ENCODE results near the gene FOXD3. TPM values are rescaled to one million over a fixed set of nuclear protein-coding genes. Genes with fewer than 3 reads are reported as not detected.
A peak's percentile ranks its signal among the peaks of the same experiment; 100 is the strongest.

FOXD3 gene
- total RNA-seq, 4 donors from 2014 or later, result 0.26 to 2.8 (median 1.5) TPM; not detected in 1

- TF ChIP-seq EP300 (IDR thresholded peaks at IDR 0.05), result no peak
- no peak for TF ChIP-seq POLR2AphosphoS5 (IDR thresholded peaks at IDR 0.05)
- TF ChIP-seq CTCF (IDR thresholded peaks at IDR 0.05), result no peak
- TF ChIP-seq POLR2A (IDR thresholded peaks at IDR 0.05), result no peak
- Histone ChIP-seq H3K27me3 (peaks cover 100% of the 10 kb centered on the region), H3K36me3 (no peaks in the 10 kb centered on the region), H3K4me3 (no peak overlapping the region), H3K27ac (no peak overlapping the region), H3K4me1 (peaks cover 54% of the 10 kb centered on the region), H3K9me3 (no peaks in the 10 kb centered on the region)
- WGBS, result 27% methylated on average over 28 of the region's 28 CpGs
- DNase-seq (ENCODE audit: low spot score in 2 of 2), result no peak
Measured at GRCh38 chr1:63318201-63318979, 4.0 kb upstream of the FOXD3 start.

- H3K4me1 ChIP-seq, result peaks cover 63% of the 10 kb centered on the region
- H3K9me3 ChIP-seq, result no peaks in the 10 kb centered on the region
- H3K36me3 ChIP-seq, result no peaks in the 10 kb centered on the region
- 13% methylated on average over 48 of the region's 60 CpGs for WGBS
- peaks cover 100% of the 10 kb centered on the region for H3K27me3 ChIP-seq
- H3K27ac ChIP-seq, result no peak overlapping the region
- H3K4me3 ChIP-seq, result no peak overlapping the region
- no peak for DNase-seq (ENCODE audit: low spot score in 2 of 2)
- TF ChIP-seq POLR2AphosphoS5 (IDR thresholded peaks at IDR 0.05) (no peak), CTCF (IDR thresholded peaks at IDR 0.05) (no peak), POLR2A (IDR thresholded peaks at IDR 0.05) (no peak), EP300 (IDR thresholded peaks at IDR 0.05) (no peak)
Measured at GRCh38 chr1:63319046-63320021, 3.0 kb upstream of the FOXD3 start.

- no peak for TF ChIP-seq POLR2AphosphoS5 (IDR thresholded peaks at IDR 0.05)
- H3K36me3 ChIP-seq, result no peaks in the 10 kb centered on the region
- no peaks in the 10 kb centered on the region for H3K9me3 ChIP-seq
- no peak overlapping the region for H3K4me3 ChIP-seq
- peaks cover 100% of the 10 kb centered on the region for H3K27me3 ChIP-seq
- peaks cover 64% of the 10 kb centered on the region for H3K4me1 ChIP-seq
- DNase-seq (ENCODE audit: low spot score in 2 of 2), result no peak
- no peak overlapping the region for H3K27ac ChIP-seq
- 14% methylated on average over 42 of the region's 47 CpGs for WGBS
Measured at GRCh38 chr1:63320022-63320721, 2.2 kb upstream of the FOXD3 start.

- Histone ChIP-seq H3K27ac (no peak overlapping the region), H3K4me3 (no peak overlapping the region), H3K27me3 (peaks cover 100% of the 10 kb centered on the region), H3K4me1 (peaks cover 64% of the 10 kb centered on the region), H3K36me3 (no peaks in the 10 kb centered on the region), H3K9me3 (no peaks in the 10 kb centered on the region)
- 16% methylated on average over 38 of the region's 39 CpGs for WGBS
- DNase-seq (ENCODE audit: low spot score in 2 of 2), result no peak
- TF ChIP-seq POLR2AphosphoS5 (IDR thresholded peaks at IDR 0.05), result no peak
- no peak for TF ChIP-seq EP300 (IDR thresholded peaks at IDR 0.05)
- TF ChIP-seq CTCF (IDR thresholded peaks at IDR 0.05), result no peak
- TF ChIP-seq POLR2A (IDR thresholded peaks at IDR 0.05), result no peak
Measured at GRCh38 chr1:63321066-63321784, 1.1 kb upstream of the FOXD3 start.

- no peaks in the 10 kb centered on the region for H3K36me3 ChIP-seq
- H3K27ac ChIP-seq, result no peak overlapping the region
- H3K27me3 ChIP-seq, result peaks cover 100% of the 10 kb centered on the region
- no peaks in the 10 kb centered on the region for H3K9me3 ChIP-seq
- 10% methylated on average over 12 of the region's 12 CpGs for WGBS
- no peak for TF ChIP-seq POLR2A (IDR thresholded peaks at IDR 0.05)
- TF ChIP-seq EP300 (IDR thresholded peaks at IDR 0.05), result no peak
- TF ChIP-seq CTCF (IDR thresholded peaks at IDR 0.05), result no peak
- no peak for TF ChIP-seq POLR2AphosphoS5 (IDR thresholded peaks at IDR 0.05)
- H3K4me3 ChIP-seq, result peak overlapping the region; percentile 65
- DNase-seq (ENCODE audit: low spot score in 2 of 2), result no peak
- H3K4me1 ChIP-seq, result peaks cover 62% of the 10 kb centered on the region
Measured at GRCh38 chr1:63321785-63322113, 618 bp upstream of the FOXD3 start.
